GM20431 (cell line): Measurements from ENCODE around the gene DOK4.
"Not testable (repeated sequence)": the region's sequence is repeated elsewhere in the genome, so short reads cannot be mapped to it uniquely, and the experiment has no call there.

Experiments used
- in situ Hi-C: fragments of 300-500 bp; cut with MseI, MboI; formaldehyde crosslinking; loops from one replicate; pipeline ENCODE4 v1.15.0; 2020; ENCODE audit warnings: low sequenced_read_pairs; ENCODE audit not compliant: unreplicated experiment

DOK4 gene

GRCh38 chr16:57462209-57462977 is 23.9 kb downstream of the DOK4 start, which contains the start of gene POLR2C:
Gene POLR2C (plus strand): TSS chr16:57462679. CDS start chr16:57462725, 46 bp downstream.
- in situ Hi-C loops = no loop called here

- in situ Hi-C loops = no loop called here
Measured at GRCh38 chr16:57452021-57452420, 34.3 kb downstream of the DOK4 start.

DNA sequence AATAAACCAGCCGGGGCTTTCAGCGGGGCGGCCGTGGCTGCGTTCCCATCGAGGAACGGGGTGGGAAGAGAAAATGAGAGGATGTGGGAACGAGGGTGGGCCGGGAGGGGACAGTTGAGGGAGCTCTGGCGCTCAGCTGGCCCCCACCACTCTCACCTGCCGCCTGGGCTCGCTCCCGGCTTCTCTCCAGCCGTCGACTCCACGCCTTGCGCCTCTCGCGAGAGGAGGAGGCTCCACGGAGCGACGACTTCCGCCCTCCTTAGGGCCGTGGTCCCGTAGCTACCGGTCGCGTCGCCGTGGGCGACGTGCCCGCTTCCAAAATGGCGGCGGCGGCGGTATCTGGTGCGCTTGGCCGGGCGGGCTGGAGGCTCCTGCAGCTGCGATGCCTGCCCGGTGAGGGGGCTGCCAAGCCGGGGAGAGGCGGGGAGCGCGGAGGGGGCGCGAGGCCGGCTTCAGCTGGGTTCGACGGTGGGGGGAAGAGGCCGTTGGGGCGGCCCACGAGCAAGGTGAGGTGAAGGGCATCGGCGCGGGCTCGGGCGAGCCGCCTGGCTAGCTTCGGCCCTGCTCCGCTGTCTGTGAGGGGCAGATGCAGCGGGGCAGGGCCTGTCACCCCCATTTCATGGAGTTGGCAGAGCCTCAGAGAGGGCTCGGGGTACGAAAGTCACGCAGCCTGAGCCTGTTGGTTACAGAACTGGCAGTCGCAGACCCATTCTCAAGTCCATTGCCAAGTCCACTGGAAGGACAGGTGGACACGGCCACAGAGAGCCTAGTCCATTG is 38.9 kb downstream of the DOK4 start, which contains the start of the genes CIAPIN1 and COQ9:
TSS of gene CIAPIN1 (minus strand) at position 200 of the 777 bp plus-strand sequence. CDS start 6,457 bp downstream, outside the sequence.
TSS of gene COQ9 (plus strand) at position 294 of the 777 bp plus-strand sequence. CDS start at position 321, 27 bp downstream.
- in situ Hi-C loops = no loop called here

DNA sequence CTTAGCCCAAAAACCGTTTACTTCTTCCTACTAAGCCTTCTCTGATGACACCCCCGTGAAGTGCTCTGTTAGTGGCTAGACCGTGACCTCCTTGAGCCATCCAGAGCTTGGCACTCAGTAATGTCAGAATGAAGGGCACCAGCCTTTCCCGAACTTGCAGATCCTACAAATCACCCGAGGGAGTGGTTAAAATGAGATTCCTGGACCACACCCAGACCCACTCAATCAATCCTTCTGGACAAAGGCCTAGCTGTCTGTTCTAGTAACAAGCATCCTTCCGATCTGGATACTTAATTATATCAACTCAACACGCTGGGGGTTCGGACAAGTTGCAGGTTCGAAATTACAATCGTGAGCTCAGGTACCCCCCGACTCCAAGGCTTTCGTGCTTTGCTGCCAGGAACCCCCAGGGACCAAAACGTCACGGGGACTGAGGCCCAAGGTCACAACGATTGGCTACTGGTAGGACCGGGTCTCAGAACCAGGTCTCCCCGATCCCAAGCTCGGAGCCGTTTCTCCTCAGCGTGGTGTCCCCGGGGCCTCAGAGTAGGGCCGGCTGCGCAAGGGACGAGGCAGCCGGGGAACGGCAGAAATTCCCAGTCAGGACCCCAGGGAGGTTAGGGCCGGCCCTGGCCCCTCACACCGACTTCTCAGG is 39.6 kb downstream of the DOK4 start:
- in situ Hi-C loops = no loop called here

DNA sequence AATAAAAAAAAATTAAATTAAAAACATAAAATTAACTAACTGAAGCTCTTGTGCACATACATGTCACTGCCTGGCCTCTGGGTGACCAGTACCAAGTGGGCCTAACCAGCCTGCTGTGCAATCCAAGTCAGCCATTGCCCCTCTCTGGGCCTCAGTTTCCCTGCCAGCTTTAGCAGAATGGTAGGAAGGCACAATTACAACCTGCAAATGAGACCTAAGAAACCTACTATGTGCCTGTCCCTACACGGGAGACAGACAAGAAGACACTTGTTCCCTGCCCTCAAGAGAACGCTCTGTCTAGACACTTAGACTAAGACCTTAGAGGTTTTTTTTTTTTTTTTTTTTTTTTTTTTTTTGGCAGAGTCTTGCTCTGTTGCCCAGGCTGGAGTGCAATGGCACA is 40.8 kb downstream of the DOK4 start:
- in situ Hi-C loops = no loop called here

DNA sequence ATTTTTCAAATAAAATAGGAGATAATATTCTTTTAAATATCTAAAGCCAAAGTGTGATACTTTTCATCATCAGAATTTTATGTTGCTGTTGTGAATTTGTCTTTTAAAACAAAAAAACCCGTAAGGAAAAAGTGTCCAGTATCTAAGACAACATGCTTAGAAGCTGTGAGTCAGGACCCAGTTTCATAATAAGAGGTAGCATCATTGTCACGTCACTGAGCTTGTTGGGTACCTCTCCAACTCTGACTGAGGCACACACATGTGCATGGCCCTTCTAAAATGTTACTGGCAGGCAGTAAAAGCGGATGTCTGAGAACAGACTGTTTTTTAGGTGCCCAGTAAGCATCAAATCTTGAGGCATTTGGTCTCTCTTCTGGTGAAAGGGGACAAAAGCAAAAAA is 41.6 kb downstream of the DOK4 start:
- in situ Hi-C loops = no loop called here

DNA sequence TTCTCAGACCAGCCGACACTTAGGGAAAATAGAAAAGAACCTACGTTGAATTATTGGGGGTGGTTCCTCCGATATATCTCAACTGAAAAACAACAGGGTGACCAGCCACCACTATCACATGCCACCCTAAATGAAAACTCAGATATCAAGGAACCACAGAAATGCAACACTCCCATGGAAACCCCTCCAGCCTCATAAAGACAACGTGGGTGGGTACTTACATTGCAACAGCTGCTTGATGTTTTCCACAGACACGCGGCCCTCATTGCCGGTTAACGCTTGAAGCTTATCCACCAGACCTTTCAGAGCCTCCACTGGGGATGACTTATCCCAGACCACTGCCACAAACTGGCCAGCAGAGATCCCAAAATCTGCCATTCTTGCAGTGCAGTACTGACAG is 45.7 kb downstream of the DOK4 start:
- in situ Hi-C loops = not testable (repeated sequence)

DNA sequence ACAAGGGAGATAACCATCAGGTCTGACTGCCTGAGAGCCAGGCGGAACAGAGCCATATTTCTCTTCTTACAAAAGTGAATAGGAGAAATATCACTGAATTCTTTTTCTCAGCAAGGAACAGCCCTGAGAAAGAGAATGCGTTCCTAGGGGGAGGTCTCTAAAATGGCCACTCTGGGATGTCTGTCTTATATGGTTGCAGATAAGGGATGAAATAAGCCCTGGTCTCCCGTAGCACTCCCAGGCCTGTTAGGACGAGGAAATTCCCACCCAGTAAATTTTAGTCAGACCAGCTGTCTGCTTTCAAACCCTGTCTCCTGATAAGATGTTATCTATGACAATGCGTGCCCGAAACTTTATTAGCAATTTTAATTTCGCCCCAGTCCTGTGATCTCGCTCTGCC is 46.3 kb downstream of the DOK4 start:
- in situ Hi-C loops = not testable (repeated sequence)

- in situ Hi-C loops = no loop called here
Measured at GRCh38 chr16:57435838-57436237, 50.5 kb downstream of the DOK4 start.

DNA sequence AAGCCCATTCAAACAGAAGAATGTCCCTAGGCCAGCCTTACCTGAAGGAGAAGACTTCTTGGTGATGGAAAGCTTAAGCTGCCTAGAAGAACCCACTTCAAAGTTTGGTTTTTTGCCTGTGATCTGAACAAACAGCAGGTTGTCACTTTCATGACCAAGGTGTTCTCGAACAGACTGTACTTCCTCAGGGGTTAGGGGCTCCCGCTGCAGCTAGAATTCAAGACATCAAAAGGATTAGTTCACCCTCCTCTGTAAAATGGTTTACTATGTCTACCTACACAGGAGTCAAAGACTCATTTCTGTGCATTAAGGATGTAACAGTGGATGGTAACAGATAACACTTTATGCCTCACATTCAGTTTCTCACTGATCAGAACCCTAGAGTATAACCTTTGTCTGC is 52.3 kb downstream of the DOK4 start:
- in situ Hi-C loops = no loop called here

DNA sequence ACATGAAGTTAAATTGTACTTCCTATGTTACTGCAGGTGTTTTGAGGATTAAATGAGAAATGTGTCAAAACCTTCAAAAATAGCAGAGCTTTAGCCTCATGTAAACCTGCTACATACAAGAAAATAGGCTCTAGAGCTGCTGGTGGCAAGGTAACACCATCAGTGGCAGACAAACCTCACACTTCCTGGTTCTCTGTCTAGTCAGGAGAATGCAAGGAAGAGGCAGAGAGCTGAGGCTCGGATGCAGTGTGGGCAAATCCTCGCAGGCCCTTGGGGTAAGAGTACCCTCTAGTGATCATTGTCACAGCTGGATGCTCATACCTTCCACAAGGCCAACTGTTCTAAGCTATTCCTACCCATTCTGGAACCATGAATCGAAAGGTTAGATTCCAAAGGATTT is 53.3 kb downstream of the DOK4 start:
- in situ Hi-C loops = no loop called here

GRCh38 chr16:57432505-57432904 is 53.8 kb downstream of the DOK4 start:
- in situ Hi-C loops = no loop called here

GRCh38 chr16:57430955-57431354 is 55.3 kb downstream of the DOK4 start:
- in situ Hi-C loops = no loop called here

- in situ Hi-C loops = no loop called here
Measured at GRCh38 chr16:57427824-57428223, 58.5 kb downstream of the DOK4 start.

GRCh38 chr16:57427307-57427706 is 59.0 kb downstream of the DOK4 start:
- in situ Hi-C loops = no loop called here

- in situ Hi-C loops = no loop called here
Measured at GRCh38 chr16:57426356-57426755, 59.9 kb downstream of the DOK4 start.

DNA sequence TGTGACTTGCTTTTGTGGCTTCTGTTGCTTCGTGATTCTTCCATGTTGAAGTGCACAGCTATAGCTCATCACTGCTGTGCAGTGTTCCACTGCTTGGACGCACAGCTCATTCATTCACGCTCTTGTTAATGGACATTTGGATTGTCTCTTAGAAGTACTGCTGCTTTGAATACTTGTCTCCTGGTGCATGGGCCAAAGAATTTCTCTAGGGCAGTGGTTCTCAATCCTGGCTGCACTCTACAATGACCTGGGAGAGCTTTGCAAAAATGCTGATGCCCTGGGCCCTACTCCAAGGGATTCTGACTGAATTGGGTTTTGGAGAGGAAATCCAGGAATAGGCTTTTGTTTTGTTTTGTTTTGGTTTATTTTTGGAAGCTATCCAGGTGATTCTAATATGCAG is 61.7 kb downstream of the DOK4 start:
- in situ Hi-C loops = loop anchor here (25.0 kb wide), 1 partner anchor 337 kb away; the partner anchor contains the start of gene CPNE2

GRCh38 chr16:57423152-57423551 is 63.1 kb downstream of the DOK4 start:
- in situ Hi-C loops = loop anchor here (25.0 kb wide), 1 partner anchor 336 kb away; the partner anchor contains the start of gene CPNE2

- in situ Hi-C loops = loop anchor here (25.0 kb wide), 1 partner anchor 335 kb away; the partner anchor contains the start of gene CPNE2
Measured at GRCh38 chr16:57422026-57422944, 64.0 kb downstream of the DOK4 start.
